HT-29 (cell line): ENCODE measurements around the gene NARF. TPM values are rescaled to one million over a fixed set of nuclear protein-coding genes. Genes with fewer than 3 reads are reported as not detected.
A peak's percentile ranks its signal among the peaks of the same experiment; 100 is the strongest.
"Not testable (repeated sequence)": the region's sequence is repeated elsewhere in the genome, so short reads cannot be mapped to it uniquely, and the experiment has no call there.

ENCODE experiments used
- DNase-seq: peaks from one replicate; pipeline ENCODE4 v3.0.0-alpha.2; 2015; ENCODE audit warnings: low spot score
- total RNA-seq: library from RNA; depleted of rRNA; stranded (reverse); fragments of >200 nt; shearing (Covaris generic); gene quantifications from 2 replicates; pipeline ENCODE4 v1.2.3, GENCODE V29; 2014; rRNA removed

Gene NARF
- 30.5 and 35.0 TPM in 2 replicates for total RNA-seq

GRCh38 chr17:82458179-82458884, at the start of gene NARF:
Gene NARF (plus strand): TSS chr17:82458741. CDS start chr17:82458804, 63 bp downstream.
- DNase-seq: peak; percentile 98

- no peak for DNase-seq
These were observed 49.6 kb upstream of the NARF start for GRCh38 chr17:82408938-82409318.

GRCh38 chr17:82410014-82410716, 48.4 kb upstream of the NARF start:
- DNase-seq: no peak

- no peak for DNase-seq
These were observed 47.0 kb upstream of the NARF start for GRCh38 chr17:82411396-82412053.

- not testable (repeated sequence) for DNase-seq
These were observed 46.5 kb upstream of the NARF start for GRCh38 chr17:82412081-82412480.

- no peak for DNase-seq
These were observed 45.7 kb upstream of the NARF start for GRCh38 chr17:82412535-82413520.

- peak; percentile 76 for DNase-seq
These were observed 43.8 kb upstream of the NARF start for GRCh38 chr17:82414548-82415281.

GRCh38 chr17:82415336-82415735, 43.2 kb upstream of the NARF start:
- no peak for DNase-seq

- DNase-seq: no peak
These were observed 42.8 kb upstream of the NARF start for GRCh38 chr17:82415786-82416185.

GRCh38 chr17:82416264-82416663, 42.3 kb upstream of the NARF start:
- no peak for DNase-seq

GRCh38 chr17:82416771-82417170, 41.8 kb upstream of the NARF start:
- DNase-seq: no peak

- peak; percentile 88 for DNase-seq
These were observed 40.2 kb upstream of the NARF start, which contains the start of the genes HEXD and OGFOD3 for GRCh38 chr17:82418001-82418986. Gene HEXD (plus strand): TSS chr17:82418347. CDS start chr17:82419800, 1,453 bp downstream. Gene OGFOD3 (minus strand): TSS chr17:82418586. CDS start chr17:82418485, 101 bp downstream.

- DNase-seq: no peak
These were observed 39.0 kb upstream of the NARF start for GRCh38 chr17:82419540-82419939.

- DNase-seq: peak; percentile 74
These were observed 34.3 kb upstream of the NARF start for GRCh38 chr17:82424001-82424862.

GRCh38 chr17:82424863-82425159, 33.7 kb upstream of the NARF start:
- no peak for DNase-seq

GRCh38 chr17:82428546-82428945, 30.0 kb upstream of the NARF start:
- DNase-seq: no peak

- DNase-seq: no peak
These were observed 28.7 kb upstream of the NARF start for GRCh38 chr17:82429824-82430223.

GRCh38 chr17:82432017-82432416, 26.5 kb upstream of the NARF start:
- no peak for DNase-seq
